ENCODE results near the gene RPS6KA2.

Gene RPS6KA2

GRCh38 chr6:166604328-166604727, 22.7 kb downstream of the RPS6KA2 start:
- no peak for TF ChIP-seq CTCF (IDR thresholded peaks at IDR 0.05; ENCODE audit: control insufficient read depth, extremely low read depth, insufficient read depth)
- no peak for DNase-seq (ENCODE audit: low read depth)
- no peak overlapping the region for H3K4me3 ChIP-seq (ENCODE audit: low read depth, low read length)

- TF ChIP-seq CTCF (IDR thresholded peaks at IDR 0.05; ENCODE audit: control insufficient read depth, extremely low read depth, insufficient read depth), result no peak
- DNase-seq (ENCODE audit: low read depth), result no peak
- H3K4me3 ChIP-seq (ENCODE audit: low read depth, low read length), result no peak overlapping the region
These were observed 23.9 kb downstream of the RPS6KA2 start for GRCh38 chr6:166603043-166603690.

GRCh38 chr6:166601956-166602355, 25.1 kb downstream of the RPS6KA2 start:
- no peak for TF ChIP-seq CTCF (IDR thresholded peaks at IDR 0.05; ENCODE audit: control insufficient read depth, extremely low read depth, insufficient read depth)
- no peak overlapping the region for H3K4me3 ChIP-seq (ENCODE audit: low read depth, low read length)
- no peak for DNase-seq (ENCODE audit: low read depth)

GRCh38 chr6:166600931-166601330, 26.1 kb downstream of the RPS6KA2 start:
- no peak for DNase-seq (ENCODE audit: low read depth)
- TF ChIP-seq CTCF (IDR thresholded peaks at IDR 0.05; ENCODE audit: control insufficient read depth, extremely low read depth, insufficient read depth), result no peak
- no peak overlapping the region for H3K4me3 ChIP-seq (ENCODE audit: low read depth, low read length)

- TF ChIP-seq CTCF (IDR thresholded peaks at IDR 0.05; ENCODE audit: control insufficient read depth, extremely low read depth, insufficient read depth), result no peak
- DNase-seq (ENCODE audit: low read depth), result no peak
- H3K4me3 ChIP-seq (ENCODE audit: low read depth, low read length), result no peak overlapping the region
These were observed 27.8 kb downstream of the RPS6KA2 start for GRCh38 chr6:166599205-166599604.

GRCh38 chr6:166598441-166599138, 28.5 kb downstream of the RPS6KA2 start:
- no peak for TF ChIP-seq CTCF (IDR thresholded peaks at IDR 0.05; ENCODE audit: control insufficient read depth, extremely low read depth, insufficient read depth)
- DNase-seq (ENCODE audit: low read depth), result no peak
- H3K4me3 ChIP-seq (ENCODE audit: low read depth, low read length), result no peak overlapping the region

All from LNCaP clone FGC (cell line).